Activated CD4-positive, alpha-beta memory T cell treated with anti-CD3 and anti-CD28 coated beads for 36 hours (primary cell): Measurements from ENCODE around the gene HSFX3. TPM values are rescaled to one million over a fixed set of nuclear protein-coding genes. Genes with fewer than 3 reads are reported as not detected.
"Not testable (repeated sequence)": the region's sequence is repeated elsewhere in the genome, so short reads cannot be mapped to it uniquely, and the experiment has no call there.

ENCODE experiments used
- CTCF ChIA-PET: fragments of 350-600 bp; sonication (Branson Sonifier 250); formaldehyde crosslinking; loops from one replicate; lab custom pipeline; 2021; ENCODE audit warnings: antibody characterized with exemption, inconsistent platforms; lab: Charles Lee
- POLR2A ChIA-PET: fragments of 350-600 bp; sonication (Branson Sonifier 250); formaldehyde crosslinking; loops from one replicate; lab custom pipeline; 2021; ENCODE audit warnings: antibody characterized with exemption; lab: Charles Lee
- DNase-seq: peaks from one replicate; pipeline ENCODE4 v3.0.0-alpha.2; 2020
- H3K27ac Mint-ChIP-seq: one replicate; pipeline ENCODE4 v1.8.0; 2021; ENCODE audit warnings: mixed read lengths
- H3K27me3 Mint-ChIP-seq: one replicate; pipeline ENCODE4 v1.8.0; 2021; ENCODE audit warnings: mixed read lengths
- H3K36me3 Mint-ChIP-seq: one replicate; pipeline ENCODE4 v1.8.0; 2021; ENCODE audit warnings: mixed read lengths
- H3K4me1 Mint-ChIP-seq: one replicate; pipeline ENCODE4 v1.8.0; 2021; ENCODE audit warnings: low read depth, mixed read lengths
- H3K4me3 Mint-ChIP-seq: one replicate; pipeline ENCODE4 v1.8.0; 2021; ENCODE audit warnings: mild to moderate bottlenecking, mixed read lengths
- H3K9me3 Mint-ChIP-seq: one replicate; pipeline ENCODE4 v1.8.0; 2021; ENCODE audit warnings: mixed read lengths
- intact Hi-C: fragments of 100-400 bp; cut with micrococcal nuclease; formaldehyde crosslinking; loops from one replicate; pipeline ENCODE4 v1.15.1; 2023
- total RNA-seq, 2 experiments: library from RNA; stranded (reverse); gene quantifications; one replicate each; pipeline ENCODE4 v1.2.3, GENCODE V29; 2021

HSFX3 gene
- total RNA-seq, 2 experiments from 2014 or later: not detected

DNA sequence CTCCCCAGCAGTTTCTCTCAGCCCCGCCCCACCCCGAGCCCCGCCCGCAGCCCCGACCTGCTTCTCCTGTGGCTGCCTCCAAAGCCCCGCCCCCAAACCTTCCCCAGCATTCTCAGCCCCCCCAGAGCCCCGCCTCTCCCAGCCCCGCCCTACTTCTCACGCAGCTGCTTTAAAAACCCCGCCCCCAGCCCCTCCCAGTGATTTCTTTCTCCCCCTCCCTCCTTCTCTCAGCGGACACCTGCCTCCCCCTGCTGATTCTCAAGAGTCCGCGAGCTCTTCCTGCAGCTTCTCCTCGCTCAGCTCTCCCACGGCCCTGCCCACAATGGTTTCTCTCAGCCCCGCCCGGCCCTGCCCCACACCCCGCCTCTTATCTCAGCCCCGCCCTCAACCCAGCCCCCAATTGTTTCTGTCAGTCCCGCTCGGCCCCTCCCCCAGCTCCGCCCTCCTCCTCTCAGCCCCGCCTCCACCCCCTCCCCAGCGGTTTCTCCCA, 9.5 kb downstream of the HSFX3 start:
- no peaks in the 10 kb centered on the region for H3K9me3 Mint-ChIP-seq
- no peaks in the 10 kb centered on the region for H3K27me3 Mint-ChIP-seq
- intact Hi-C loops: loop anchor here (1.0 kb wide), 1 partner anchor 36 kb away; no protein-coding TSS in a partner anchor
- POLR2A ChIA-PET: interaction anchor here (0.7 to 3.6 kb wide), 5 partner anchors 12 to 398 kb away, joined by 3 to 31 read pairs (median 3); partner anchors contain the start of genes EOLA2 and IDS
- H3K27ac Mint-ChIP-seq: peak overlapping the region; percentile 98
- no peaks in the 10 kb centered on the region for H3K36me3 Mint-ChIP-seq
- H3K4me3 Mint-ChIP-seq: peak overlapping the region; percentile 86
- peaks cover 3% of the 10 kb centered on the region for H3K4me1 Mint-ChIP-seq
- peak; percentile 93 for DNase-seq
- CTCF ChIA-PET: interaction anchor here (1.0 to 2.6 kb wide), 7 partner anchors 12 to 108 kb away, joined by 3 to 16 read pairs (median 3); partner anchors contain the start of gene IDS

DNA sequence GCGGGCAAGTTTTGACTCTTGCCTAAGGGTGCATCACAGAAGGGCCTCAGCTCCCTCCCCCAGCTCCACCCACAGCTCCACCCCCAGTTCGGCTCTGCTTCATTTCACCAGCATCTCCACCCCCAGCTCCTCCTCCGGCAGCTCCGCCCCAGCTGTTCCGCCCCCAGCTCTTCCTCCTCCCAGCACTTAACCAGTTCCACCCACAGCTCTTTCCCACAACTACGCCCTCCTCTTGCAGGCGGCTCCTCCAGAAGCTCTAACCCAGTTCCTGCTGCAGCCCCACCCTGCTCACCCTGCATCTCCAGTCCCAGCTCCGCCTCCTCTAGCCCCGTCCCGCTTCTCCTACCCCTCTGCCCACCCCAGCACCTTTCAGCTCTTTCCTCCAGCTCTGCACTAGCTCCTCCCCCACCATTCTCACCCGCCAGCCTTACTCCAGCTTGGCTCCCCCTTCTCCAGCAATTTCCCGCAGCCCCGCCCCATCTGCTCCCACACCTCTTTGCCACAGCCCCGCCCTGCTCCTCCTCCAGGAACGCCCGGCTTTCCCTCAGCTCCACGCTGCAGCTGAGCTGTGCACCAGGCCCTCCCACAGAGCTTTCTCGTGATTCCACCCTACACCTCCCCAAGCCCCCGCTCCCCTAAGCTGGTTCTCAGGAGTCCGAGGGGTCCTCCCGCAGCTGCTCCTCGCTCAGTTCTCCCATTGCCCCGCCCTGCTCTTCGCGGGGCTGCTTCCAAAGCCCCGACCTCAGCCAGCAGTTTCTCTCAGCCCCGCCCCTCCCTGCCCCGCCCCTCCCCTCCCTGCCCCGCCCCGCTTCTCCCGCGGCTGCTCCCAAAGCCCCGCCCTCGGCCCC, 10.2 kb downstream of the HSFX3 start:
- H3K9me3 Mint-ChIP-seq: no peaks in the 10 kb centered on the region
- peak overlapping the region; percentile 85 for H3K27ac Mint-ChIP-seq
- H3K4me3 Mint-ChIP-seq: peak overlapping the region; percentile 80
- intact Hi-C loops: loop anchor here (1.0 kb wide), 2 partner anchors 12 to 35 kb away; no protein-coding TSS in a partner anchor
- DNase-seq: peak; percentile 93
- no peaks in the 10 kb centered on the region for H3K36me3 Mint-ChIP-seq
- H3K27me3 Mint-ChIP-seq: no peaks in the 10 kb centered on the region
- H3K4me1 Mint-ChIP-seq: peaks cover 3% of the 10 kb centered on the region
- ChIA-PET POLR2A (interaction anchor here (1.1 to 3.6 kb wide), 3 partner anchors 34 to 399 kb away, joined by 3 to 31 read pairs (median 5); partner anchors contain the start of genes EOLA2 and IDS), CTCF (interaction anchor here (0.8 to 2.6 kb wide), 7 partner anchors 12 to 53 kb away, joined by 3 to 16 read pairs (median 3); partner anchors contain the start of gene IDS)

DNA sequence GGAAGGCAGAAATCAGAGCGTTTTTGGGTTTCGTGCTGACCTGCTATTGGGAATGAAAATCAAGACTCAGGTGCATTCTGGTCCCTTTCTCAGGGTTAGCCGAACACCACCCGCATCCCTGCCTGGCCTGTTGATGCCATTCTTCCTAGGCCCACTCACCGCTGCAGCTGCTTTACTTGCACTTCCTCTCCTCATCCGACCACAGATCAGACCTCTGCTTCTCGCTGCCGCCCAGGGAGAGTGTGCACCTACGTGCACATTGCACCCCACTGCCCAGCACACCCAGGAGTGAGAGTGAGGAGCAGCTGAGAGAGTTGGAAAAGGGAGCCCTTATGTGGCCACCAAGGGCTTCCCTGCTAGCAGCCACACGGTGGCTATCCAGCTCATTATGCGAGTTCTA, 12.2 kb downstream of the HSFX3 start:
- CTCF ChIA-PET, H3K4me1 Mint-ChIP-seq, H3K36me3 Mint-ChIP-seq, H3K4me3 Mint-ChIP-seq, H3K27me3 Mint-ChIP-seq, H3K27ac Mint-ChIP-seq, intact Hi-C loops, DNase-seq, H3K9me3 Mint-ChIP-seq, POLR2A ChIA-PET: not testable (repeated sequence)

GRCh38 chrX:149534926-149535602, 14.7 kb downstream of the HSFX3 start:
- H3K4me1 Mint-ChIP-seq: peaks cover 24% of the 10 kb centered on the region
- H3K27ac Mint-ChIP-seq, H3K36me3 Mint-ChIP-seq, POLR2A ChIA-PET, DNase-seq, H3K9me3 Mint-ChIP-seq, H3K4me3 Mint-ChIP-seq, intact Hi-C loops, H3K27me3 Mint-ChIP-seq, CTCF ChIA-PET: not testable (repeated sequence)

DNA sequence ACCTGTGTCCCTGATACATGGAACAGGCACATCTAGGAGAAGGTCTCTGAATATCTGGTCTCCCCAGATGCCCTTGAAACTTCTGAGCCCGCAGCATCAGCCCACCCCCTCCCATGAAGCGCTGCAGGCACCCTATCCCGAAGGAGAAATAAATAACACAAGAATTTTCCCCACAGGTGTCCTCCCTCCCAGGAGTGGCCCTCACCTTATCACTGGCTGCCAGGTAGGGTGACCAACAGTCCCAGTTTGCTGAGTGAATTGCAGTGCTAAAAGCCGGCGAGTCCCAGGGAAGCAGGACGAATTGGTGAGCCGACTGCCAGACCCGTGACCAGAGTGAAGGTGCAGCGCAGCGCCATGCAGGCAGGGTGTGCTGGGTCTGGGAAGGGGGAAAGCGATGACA, 15.7 kb downstream of the HSFX3 start:
- CTCF ChIA-PET, H3K36me3 Mint-ChIP-seq, POLR2A ChIA-PET, intact Hi-C loops, H3K27me3 Mint-ChIP-seq, H3K27ac Mint-ChIP-seq, H3K4me3 Mint-ChIP-seq, DNase-seq, H3K9me3 Mint-ChIP-seq: not testable (repeated sequence)
- peaks cover 23% of the 10 kb centered on the region for H3K4me1 Mint-ChIP-seq

- H3K27me3 Mint-ChIP-seq, CTCF ChIA-PET, H3K4me3 Mint-ChIP-seq, H3K27ac Mint-ChIP-seq, H3K9me3 Mint-ChIP-seq, H3K36me3 Mint-ChIP-seq, intact Hi-C loops, DNase-seq, POLR2A ChIA-PET: not testable (repeated sequence)
- peaks cover 21% of the 10 kb centered on the region for H3K4me1 Mint-ChIP-seq
These were observed 16.9 kb downstream of the HSFX3 start for GRCh38 chrX:149532868-149533267.

DNA sequence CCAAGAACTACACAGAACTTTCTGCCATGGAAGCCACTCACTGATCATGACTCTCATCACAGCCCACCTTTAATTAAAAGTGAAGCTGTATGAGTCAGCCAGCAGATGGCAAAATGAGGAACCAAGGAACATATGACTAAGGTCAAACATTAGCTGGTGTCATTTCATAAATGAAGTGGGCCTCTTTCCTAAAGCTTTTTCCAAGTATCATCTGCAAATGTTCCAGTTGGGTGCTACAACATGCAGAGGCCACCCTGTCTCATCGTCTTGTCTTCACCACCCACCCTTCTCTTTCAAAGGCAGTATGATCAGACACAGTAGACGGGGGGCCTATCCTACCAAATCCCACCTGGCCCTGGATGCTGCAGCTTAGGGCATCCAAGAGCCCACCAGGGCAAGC, 18.1 kb downstream of the HSFX3 start:
- peaks cover 5% of the 10 kb centered on the region for H3K36me3 Mint-ChIP-seq
- no peak for DNase-seq
- peak overlapping the region; percentile 80 for H3K27ac Mint-ChIP-seq
- CTCF ChIA-PET: interaction anchor here (0.9 kb wide), 1 partner anchor 19 kb away, joined by 3 read pairs; no protein-coding TSS in a partner anchor
- intact Hi-C loops: no loop called here
- H3K4me1 Mint-ChIP-seq: peaks cover 26% of the 10 kb centered on the region
- no peaks in the 10 kb centered on the region for H3K27me3 Mint-ChIP-seq
- H3K9me3 Mint-ChIP-seq: no peaks in the 10 kb centered on the region
- POLR2A ChIA-PET: no interaction called here
- no peak overlapping the region for H3K4me3 Mint-ChIP-seq

GRCh38 chrX:149528381-149528780, 21.3 kb downstream of the HSFX3 start:
- Mint-ChIP-seq H3K27me3 (no peaks in the 10 kb centered on the region), H3K36me3 (peaks cover 2% of the 10 kb centered on the region), H3K4me1 (peaks cover 37% of the 10 kb centered on the region), H3K27ac (no peak overlapping the region), H3K4me3 (no peak overlapping the region), H3K9me3 (no peaks in the 10 kb centered on the region)
- CTCF ChIA-PET: interaction anchor here (1.0 to 1.5 kb wide), 3 partner anchors 11 to 16 kb away, joined by 4 to 8 read pairs (median 6); no protein-coding TSS in a partner anchor
- POLR2A ChIA-PET: interaction anchor here (0.8 kb wide), 1 partner anchor 12 kb away, joined by 3 read pairs; no protein-coding TSS in a partner anchor
- no peak for DNase-seq
- intact Hi-C loops: no loop called here

DNA sequence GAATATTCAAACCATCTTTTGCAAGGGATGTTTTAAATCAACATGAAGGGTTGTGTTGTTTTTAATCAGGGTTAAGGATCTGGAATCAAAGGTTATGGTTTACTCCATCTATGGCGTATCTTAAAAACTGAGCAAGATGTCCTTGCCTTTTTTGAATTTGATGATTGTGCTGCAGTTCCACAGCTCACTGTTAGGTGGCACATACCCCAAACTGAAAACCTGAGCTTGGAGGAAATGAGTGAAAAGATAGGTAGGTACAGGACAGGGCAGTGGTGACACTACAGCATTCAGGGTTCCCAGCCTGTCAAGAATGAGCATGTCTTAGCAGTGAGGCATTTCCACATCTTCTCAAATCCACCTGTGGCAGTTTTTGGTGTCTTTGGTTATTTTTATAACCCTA, 22.0 kb downstream of the HSFX3 start:
- Mint-ChIP-seq H3K4me1 (peaks cover 37% of the 10 kb centered on the region), H3K27ac (peak overlapping the region; percentile 65), H3K36me3 (peaks cover 2% of the 10 kb centered on the region), H3K4me3 (no peak overlapping the region), H3K9me3 (no peaks in the 10 kb centered on the region), H3K27me3 (no peaks in the 10 kb centered on the region)
- ChIA-PET POLR2A (no interaction called here), CTCF (interaction anchor here (1.0 to 1.3 kb wide), 2 partner anchors 12 to 15 kb away, joined by 6 to 8 read pairs; no protein-coding TSS in a partner anchor)
- intact Hi-C loops: loop anchor here (1.0 kb wide), 1 partner anchor 12 kb away; no protein-coding TSS in a partner anchor
- DNase-seq: peak; percentile 53

DNA sequence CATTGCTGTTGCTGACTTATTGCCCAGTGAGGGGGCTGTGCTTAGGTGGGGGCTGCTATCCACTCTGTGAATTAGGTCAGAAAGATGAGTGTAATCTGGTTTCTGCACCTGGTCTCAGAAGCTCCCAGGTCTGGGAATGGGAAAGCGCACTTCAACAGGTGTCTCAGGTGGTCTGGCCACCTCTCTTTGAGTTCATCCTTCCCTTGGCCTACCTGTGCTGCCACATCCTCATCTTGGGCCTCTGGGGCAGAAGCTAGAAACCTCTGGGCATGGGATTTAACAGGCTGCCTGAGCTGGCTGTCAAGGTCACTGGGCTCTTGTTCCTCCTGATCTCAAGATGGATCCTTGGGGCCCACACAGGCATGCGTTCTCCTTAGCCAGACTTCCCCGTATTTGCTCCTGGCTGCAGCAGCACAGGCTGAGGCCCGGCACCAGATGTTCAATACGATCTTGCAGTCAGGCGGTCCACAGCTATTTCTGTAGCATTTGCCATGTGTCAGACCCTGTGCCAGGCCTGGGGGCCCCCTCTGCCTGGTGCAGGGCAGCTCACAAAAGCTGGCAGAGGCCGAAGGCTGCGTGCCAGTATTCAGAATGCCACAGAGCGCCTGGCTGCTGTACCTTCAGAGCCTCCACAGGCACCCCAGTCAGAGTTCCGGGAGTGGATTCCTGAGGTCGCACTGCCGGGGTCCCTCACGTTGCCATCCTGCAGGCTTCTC, 23.2 kb downstream of the HSFX3 start:
- ChIA-PET CTCF (interaction anchor here (0.8 to 1.1 kb wide), 3 partner anchors 14 to 22 kb away, joined by 3 to 5 read pairs (median 3); no protein-coding TSS in a partner anchor), POLR2A (interaction anchor here (1.1 kb wide), 1 partner anchor 22 kb away, joined by 5 read pairs; the partner anchor contains the start of gene IDS)
- H3K9me3 Mint-ChIP-seq, H3K27me3 Mint-ChIP-seq, H3K36me3 Mint-ChIP-seq, H3K4me3 Mint-ChIP-seq, DNase-seq: not testable (repeated sequence)
- intact Hi-C loops: loop anchor here (1.0 kb wide), 1 partner anchor 13 kb away; no protein-coding TSS in a partner anchor
- Mint-ChIP-seq H3K4me1 (peaks cover 34% of the 10 kb centered on the region), H3K27ac (peak overlapping the region; percentile 69)

DNA sequence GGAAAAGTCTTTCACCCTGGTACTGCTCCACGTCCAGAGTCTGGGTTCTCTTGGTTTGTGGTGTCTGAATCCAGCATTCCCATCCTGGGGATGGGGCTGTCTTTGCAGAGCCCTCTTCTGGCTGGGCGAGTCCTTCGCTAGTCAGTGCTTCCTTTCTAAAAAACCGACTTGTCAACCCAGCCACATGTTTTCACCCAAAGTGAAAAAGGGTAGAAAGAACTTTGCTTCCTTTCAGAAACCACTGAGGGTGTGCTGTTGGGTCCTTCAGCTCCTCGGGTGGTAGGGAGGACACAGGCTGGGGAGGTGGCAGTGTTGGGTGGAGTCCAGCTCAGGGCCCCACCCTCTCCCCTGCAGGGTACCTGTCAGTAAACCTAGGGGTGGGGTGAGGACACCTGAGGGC, 23.8 kb downstream of the HSFX3 start:
- ChIA-PET POLR2A (interaction anchor here (1.1 kb wide), 1 partner anchor 21 kb away, joined by 5 read pairs; the partner anchor contains the start of gene IDS), CTCF (interaction anchor here (0.8 to 1.1 kb wide), 3 partner anchors 14 to 22 kb away, joined by 3 to 5 read pairs (median 3); no protein-coding TSS in a partner anchor)
- H3K9me3 Mint-ChIP-seq, H3K36me3 Mint-ChIP-seq, H3K27me3 Mint-ChIP-seq, intact Hi-C loops, H3K4me3 Mint-ChIP-seq: not testable (repeated sequence)
- Mint-ChIP-seq H3K27ac (peak overlapping the region; percentile 69), H3K4me1 (peaks cover 34% of the 10 kb centered on the region)
- DNase-seq: peak; percentile 27
